Prostate gland (tissue), 2 donors: ENCODE data around the gene KIF2A.

ENCODE experiments used
- CTCF ChIP-seq, 4 experiments: fragments of 200-600 bp in 2 of 4; fragments of 450-650 bp in 2 of 4; sonication (generic) in 2 of 4; IDR thresholded peaks; 1 replicate in 3 of 4; 2 replicates in 1 of 4; pipeline ENCODE4 v1.5.1; 2016 to 2019; ENCODE audit warnings: antibody characterized with exemption in 4 of 4, mild to moderate bottlenecking in 2 of 4, moderate library complexity in 2 of 4
- POLR2AphosphoS5 ChIP-seq: sonication (generic); formaldehyde crosslinking; IDR thresholded peaks from one replicate; pipeline ENCODE4 v1.6.1; 2017; ENCODE audit warnings: antibody characterized with exemption

GRCh38 chr5:62286834-62287233, 19.2 kb upstream of the KIF2A start:
- TF ChIP-seq CTCF (IDR thresholded peaks at IDR 0.05) (no peak), POLR2AphosphoS5 (no peak)
